HCT116 (cell line): Measurements from ENCODE around the gene SLX9. TPM values are rescaled to one million over a fixed set of nuclear protein-coding genes. Genes with fewer than 3 reads are reported as not detected.

Experiments used
- ATAC-seq: fragments of 200-7000 bp; cut with Tn5 transposase; 2 replicates; pipeline ENCODE4 v1.9.1; 2020; ENCODE audit warnings: mild to moderate bottlenecking, moderate library complexity
- BruUV-seq: library from RNA; stranded (reverse); fragments of 400-500 nt; replicated peaks from 2 replicates; lab custom pipeline; 2021; lab: Mats Ljungman, UMichigan
- CTCF ChIA-PET: fragments of 300-600 bp; sonication (Branson Sonifier 250); formaldehyde crosslinking; loops from one replicate; lab custom pipeline; 2021; ENCODE audit warnings: antibody characterized with exemption; lab: Charles Lee
- POLR2A ChIA-PET: fragments of 300-600, 350-600 bp; sonication (Branson Sonifier 250); formaldehyde crosslinking; loops from one replicate; lab custom pipeline; 2021; ENCODE audit warnings: antibody characterized with exemption; lab: Charles Lee
- RAD21 ChIA-PET, 2 experiments: fragments of 300-600 bp; sonication (Branson Sonifier 250); formaldehyde crosslinking; loops; one replicate each; lab custom pipeline; 2023; ENCODE audit warnings: low total read pairs in 2 of 2; ENCODE audit not compliant: uncharacterized antibody in 2 of 2, unreplicated experiment in 2 of 2, low non-redundant PET in 1 of 2; lab: Charles Lee
- DNase-seq: peaks from one replicate; pipeline ENCODE4 v3.0.0-alpha.2; 2010; ENCODE audit warnings: low read depth, low spot score
- H2AFZ ChIP-seq: fragments of 200-600 bp; shearing (Covaris generic), sonication (generic); 2 replicates; pipeline ENCODE4 v1.6.1; 2017; ENCODE audit warnings: low read depth, mixed run types, mixed read lengths, antibody characterized with exemption, low read length; ENCODE audit not compliant: poor library complexity, severe bottlenecking
- H3K27ac ChIP-seq: 2 replicates; pipeline ENCODE4 v1.5.1; 2012; ENCODE audit warnings: low read depth, low read length
- H3K27me3 ChIP-seq: fragments of 200-600 bp; sonication (generic); 2 replicates; pipeline ENCODE4 v1.6.1; 2016; ENCODE audit warnings: mixed run types, low read length, mixed read lengths; ENCODE audit not compliant: insufficient read depth
- H3K36me3 ChIP-seq, 2 experiments: fragments of 200-500 bp in 1 of 2; fragments of 200-600 bp in 1 of 2; sonication (Bioruptor generic) in 1 of 2; sonication (generic) in 1 of 2; 2 replicates each; pipeline versions ENCODE4 v1.5.1 to v1.6.1; 2014 to 2016; ENCODE audit warnings: low read length in 2 of 2, inconsistent platforms in 1 of 2, mixed read lengths in 1 of 2, mixed run types in 1 of 2; ENCODE audit not compliant: insufficient read depth in 2 of 2, control insufficient read depth in 1 of 2
- H3K4me1 ChIP-seq, 2 experiments: fragments of 200-600 bp in 1 of 2; sonication (generic) in 1 of 2; 2 replicates each; pipeline versions ENCODE4 v1.5.1 to v1.6.1; 2012 to 2017; ENCODE audit warnings: low read length in 2 of 2, inconsistent platforms in 1 of 2, mild to moderate bottlenecking in 1 of 2, mixed read lengths in 1 of 2, mixed run types in 1 of 2, moderate library complexity in 1 of 2; ENCODE audit not compliant: insufficient read depth in 2 of 2, control insufficient read depth in 1 of 2
- H3K4me2 ChIP-seq: fragments of 200-600 bp; sonication (generic); 2 replicates; pipeline ENCODE4 v1.6.1; 2017; ENCODE audit warnings: mixed run types, low read length, mixed read lengths
- H3K4me3 ChIP-seq, 2 experiments: fragments of 200-600 bp in 1 of 2; sonication (generic) in 1 of 2; replicated peaks in 1 of 2; 2 replicates each; pipeline ENCODE4 v1.5.1; 2011 to 2016; ENCODE audit warnings: low read length in 2 of 2, control low read depth in 1 of 2, low read depth in 1 of 2, mild to moderate bottlenecking in 1 of 2, mixed read lengths in 1 of 2, mixed run types in 1 of 2
- H3K79me2 ChIP-seq: fragments of 200-600 bp; sonication (generic); 2 replicates; pipeline ENCODE4 v1.6.1; 2017; ENCODE audit warnings: mild to moderate bottlenecking, mixed run types, low read length, moderate library complexity, mixed read lengths; ENCODE audit not compliant: insufficient read depth
- H3K9ac ChIP-seq: fragments of 200-600 bp; sonication (generic); 2 replicates; pipeline ENCODE4 v1.6.1; 2016; ENCODE audit warnings: low read length, mixed read lengths
- H3K9me2 ChIP-seq: fragments of 200-600 bp; sonication (generic), shearing (Covaris generic); 2 replicates; pipeline ENCODE4 v1.6.1; 2017; ENCODE audit warnings: mixed run types, mild to moderate bottlenecking, moderate library complexity; ENCODE audit not compliant: insufficient read depth
- H3K9me3 ChIP-seq, 2 experiments: fragments of 200-500 bp in 1 of 2; fragments of 200-600 bp in 1 of 2; sonication (Bioruptor generic) in 1 of 2; sonication (generic) in 1 of 2; 2 replicates each; pipeline ENCODE4 v1.6.1; 2014 to 2017; ENCODE audit warnings: low read length in 2 of 2, mixed read lengths in 2 of 2, inconsistent platforms in 1 of 2, low read depth in 1 of 2, mild to moderate bottlenecking in 1 of 2, mixed run types in 1 of 2, moderate library complexity in 1 of 2; ENCODE audit not compliant: control insufficient read depth in 1 of 2, insufficient read depth in 1 of 2
- H4K20me1 ChIP-seq: fragments of 200-600 bp; sonication (generic), shearing (Covaris generic); 2 replicates; pipeline ENCODE4 v1.6.1; 2017; ENCODE audit warnings: mixed run types, mild to moderate bottlenecking, moderate library complexity; ENCODE audit not compliant: insufficient read depth
- CBX3 ChIP-seq: IDR thresholded peaks from 2 replicates; pipeline ENCODE4 v1.6.1; 2012; ENCODE audit warnings: low read depth
- CEBPB ChIP-seq: IDR thresholded peaks from 2 replicates; pipeline ENCODE4 v1.6.1; 2012; ENCODE audit warnings: low read depth
- EGR1 ChIP-seq: IDR thresholded peaks from 2 replicates; pipeline ENCODE4 v1.6.1; 2012; ENCODE audit warnings: low read depth
- EZH2 ChIP-seq: fragments of 200-600 bp; sonication (generic); IDR thresholded peaks from 2 replicates; pipeline ENCODE4 v1.6.1; 2017; ENCODE audit warnings: antibody characterized with exemption, mixed run types
- EZH2phosphoT487 ChIP-seq: fragments of 200-600 bp; IDR thresholded peaks from 2 replicates; pipeline ENCODE4 v1.6.1; 2018; ENCODE audit warnings: antibody characterized with exemption, borderline replicate concordance
- FOSL1 ChIP-seq: IDR thresholded peaks from 2 replicates; pipeline ENCODE4 v1.6.1; 2012; ENCODE audit warnings: low read depth
- JUND ChIP-seq: IDR thresholded peaks from 2 replicates; pipeline ENCODE4 v1.6.1; 2012
- POLR2A ChIP-seq: IDR thresholded peaks from 2 replicates; pipeline ENCODE4 v1.7.0; 2011; ENCODE audit warnings: borderline replicate concordance; ENCODE audit not compliant: insufficient read depth, insufficient read length; ENCODE audit errors: extremely low read depth
- RAD21 ChIP-seq: IDR thresholded peaks from 2 replicates; pipeline ENCODE4 v1.6.1; 2012; ENCODE audit warnings: low read depth, mild to moderate bottlenecking
- SIN3A ChIP-seq: IDR thresholded peaks from 2 replicates; pipeline ENCODE4 v1.6.1; 2012; ENCODE audit warnings: low read depth
- SP1 ChIP-seq: IDR thresholded peaks from 2 replicates; pipeline ENCODE4 v1.6.1; 2012; ENCODE audit warnings: low read depth
- SRF ChIP-seq: IDR thresholded peaks from 2 replicates; pipeline ENCODE4 v1.6.1; 2012; ENCODE audit warnings: low read depth
- TCF7L2 ChIP-seq: IDR thresholded peaks from 2 replicates; pipeline ENCODE4 v1.7.0; 2011; ENCODE audit warnings: borderline replicate concordance, inconsistent platforms; ENCODE audit not compliant: insufficient read depth, insufficient read length; ENCODE audit errors: extremely low read depth
- YY1 ChIP-seq: IDR thresholded peaks from 2 replicates; pipeline ENCODE4 v1.6.1; 2011; ENCODE audit warnings: low read length, low read depth, moderate library complexity, mild to moderate bottlenecking; ENCODE audit not compliant: insufficient replicate concordance; ENCODE audit errors: extremely low read depth
- ZFX ChIP-seq: fragments of 450-650 bp; IDR thresholded peaks from 2 replicates; pipeline ENCODE4 v1.6.1; 2017
- ZNF274 ChIP-seq: fragments of 200-500 bp; sonication (Bioruptor generic); IDR thresholded peaks from 2 replicates; pipeline ENCODE4 v1.6.1; 2014; ENCODE audit warnings: mild to moderate bottlenecking, low read depth, low read length, inconsistent platforms
- intact Hi-C: fragments of 100-400 bp; cut with micrococcal nuclease; formaldehyde crosslinking; loops from 2 replicates; pipeline ENCODE4 v1.10.0; 2022
- total RNA-seq: library from RNA; stranded (reverse); gene quantifications from one replicate; pipeline ENCODE4 v1.2.1, GENCODE V29; 2021; ENCODE audit not compliant: unreplicated experiment
- TF ChIP-seq, protein P1 (sequence below): IDR thresholded peaks from 2 replicates; pipeline ENCODE4 v1.6.1; 2012; ENCODE audit warnings: low read depth
- TF ChIP-seq, protein P2 (sequence below): IDR thresholded peaks from 2 replicates; pipeline ENCODE4 v1.6.1; 2012
- TF ChIP-seq, protein P3 (sequence below), 3 experiments: fragments of 200-600 bp in 1 of 3; sonication (generic) in 1 of 3; IDR thresholded peaks in 2 of 3; conservative IDR thresholded peaks in 1 of 3; 2 replicates each; pipeline ENCODE4 v1.5.1; 2012 to 2017; ENCODE audit warnings: low read depth in 2 of 3, low read length in 2 of 3, antibody characterized with exemption in 1 of 3, borderline replicate concordance in 1 of 3, control low read depth in 1 of 3, mild to moderate bottlenecking in 1 of 3, mixed read lengths in 1 of 3, mixed run types in 1 of 3, moderate library complexity in 1 of 3; ENCODE audit not compliant: insufficient read depth in 1 of 3
- TF ChIP-seq, protein P4 (sequence below): IDR thresholded peaks from 2 replicates; pipeline ENCODE4 v1.6.1; 2011; ENCODE audit warnings: mild to moderate bottlenecking, low read length, moderate library complexity; ENCODE audit not compliant: insufficient replicate concordance; ENCODE audit errors: extremely low read depth

SLX9 gene
- total RNA-seq, 1 experiment from 2014 or later, result 61.9 TPM

DNA sequence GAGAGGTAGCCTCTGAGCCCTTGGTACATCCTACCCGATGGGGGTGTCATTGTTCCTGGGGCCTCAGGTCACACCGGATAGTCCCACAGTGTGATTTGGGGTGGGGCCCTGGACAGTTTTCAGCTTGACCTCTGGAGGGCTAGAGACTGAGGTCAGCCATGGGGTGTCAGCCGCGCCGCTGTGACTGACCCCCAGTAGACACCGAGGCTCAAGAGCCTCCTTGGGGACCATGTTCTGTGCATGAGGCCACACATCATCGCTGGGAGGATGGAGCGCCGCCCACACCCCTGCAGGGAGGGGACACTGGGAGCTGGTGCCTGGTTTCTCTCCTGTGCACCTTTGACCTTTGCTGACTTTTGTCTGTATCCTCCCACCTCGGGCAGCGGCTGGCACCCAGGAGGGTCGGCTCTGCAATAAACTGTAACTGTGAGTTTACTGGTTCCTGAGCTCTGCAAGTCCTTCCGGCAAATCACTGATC lies 41.8 kb upstream of the SLX9 start:
- intact Hi-C loops, result no loop called here
- Histone ChIP-seq H2AFZ (no peak overlapping the region), H3K27me3 (no peaks in the 10 kb centered on the region), H3K4me3 (no peak overlapping the region), H3K27ac (no peak overlapping the region), H3K4me1 (no peaks in the 10 kb centered on the region; a peak in 1 of 4 replicates), H3K4me2 (no peak overlapping the region), H3K36me3 (no peaks in the 10 kb centered on the region), H4K20me1 (no peaks in the 10 kb centered on the region), H3K79me2 (no peaks in the 10 kb centered on the region), H3K9me2 (no peaks in the 10 kb centered on the region), H3K9ac (no peak overlapping the region), H3K9me3 (peaks cover 0 to 4% of the 10 kb centered on the region in 2 experiments; a peak in 1 of 4 replicates)
- BruUV-seq, result no TSS peak
- TF ChIP-seq YY1, result no peak
- TF ChIP-seq ZFX, result no peak
- no peak for TF ChIP-seq ZNF274
- TF ChIP-seq, protein P1, sequence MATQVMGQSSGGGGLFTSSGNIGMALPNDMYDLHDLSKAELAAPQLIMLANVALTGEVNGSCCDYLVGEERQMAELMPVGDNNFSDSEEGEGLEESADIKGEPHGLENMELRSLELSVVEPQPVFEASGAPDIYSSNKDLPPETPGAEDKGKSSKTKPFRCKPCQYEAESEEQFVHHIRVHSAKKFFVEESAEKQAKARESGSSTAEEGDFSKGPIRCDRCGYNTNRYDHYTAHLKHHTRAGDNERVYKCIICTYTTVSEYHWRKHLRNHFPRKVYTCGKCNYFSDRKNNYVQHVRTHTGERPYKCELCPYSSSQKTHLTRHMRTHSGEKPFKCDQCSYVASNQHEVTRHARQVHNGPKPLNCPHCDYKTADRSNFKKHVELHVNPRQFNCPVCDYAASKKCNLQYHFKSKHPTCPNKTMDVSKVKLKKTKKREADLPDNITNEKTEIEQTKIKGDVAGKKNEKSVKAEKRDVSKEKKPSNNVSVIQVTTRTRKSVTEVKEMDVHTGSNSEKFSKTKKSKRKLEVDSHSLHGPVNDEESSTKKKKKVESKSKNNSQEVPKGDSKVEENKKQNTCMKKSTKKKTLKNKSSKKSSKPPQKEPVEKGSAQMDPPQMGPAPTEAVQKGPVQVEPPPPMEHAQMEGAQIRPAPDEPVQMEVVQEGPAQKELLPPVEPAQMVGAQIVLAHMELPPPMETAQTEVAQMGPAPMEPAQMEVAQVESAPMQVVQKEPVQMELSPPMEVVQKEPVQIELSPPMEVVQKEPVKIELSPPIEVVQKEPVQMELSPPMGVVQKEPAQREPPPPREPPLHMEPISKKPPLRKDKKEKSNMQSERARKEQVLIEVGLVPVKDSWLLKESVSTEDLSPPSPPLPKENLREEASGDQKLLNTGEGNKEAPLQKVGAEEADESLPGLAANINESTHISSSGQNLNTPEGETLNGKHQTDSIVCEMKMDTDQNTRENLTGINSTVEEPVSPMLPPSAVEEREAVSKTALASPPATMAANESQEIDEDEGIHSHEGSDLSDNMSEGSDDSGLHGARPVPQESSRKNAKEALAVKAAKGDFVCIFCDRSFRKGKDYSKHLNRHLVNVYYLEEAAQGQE, result no peak
- TF ChIP-seq EZH2, result no peak
- TF ChIP-seq CEBPB, result no peak
- no peak for TF ChIP-seq POLR2A
- no peak for TF ChIP-seq FOSL1
- TF ChIP-seq, protein P2, sequence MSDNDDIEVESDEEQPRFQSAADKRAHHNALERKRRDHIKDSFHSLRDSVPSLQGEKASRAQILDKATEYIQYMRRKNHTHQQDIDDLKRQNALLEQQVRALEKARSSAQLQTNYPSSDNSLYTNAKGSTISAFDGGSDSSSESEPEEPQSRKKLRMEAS, result no peak
- TF ChIP-seq SP1, result no peak
- TF ChIP-seq, protein P3, sequence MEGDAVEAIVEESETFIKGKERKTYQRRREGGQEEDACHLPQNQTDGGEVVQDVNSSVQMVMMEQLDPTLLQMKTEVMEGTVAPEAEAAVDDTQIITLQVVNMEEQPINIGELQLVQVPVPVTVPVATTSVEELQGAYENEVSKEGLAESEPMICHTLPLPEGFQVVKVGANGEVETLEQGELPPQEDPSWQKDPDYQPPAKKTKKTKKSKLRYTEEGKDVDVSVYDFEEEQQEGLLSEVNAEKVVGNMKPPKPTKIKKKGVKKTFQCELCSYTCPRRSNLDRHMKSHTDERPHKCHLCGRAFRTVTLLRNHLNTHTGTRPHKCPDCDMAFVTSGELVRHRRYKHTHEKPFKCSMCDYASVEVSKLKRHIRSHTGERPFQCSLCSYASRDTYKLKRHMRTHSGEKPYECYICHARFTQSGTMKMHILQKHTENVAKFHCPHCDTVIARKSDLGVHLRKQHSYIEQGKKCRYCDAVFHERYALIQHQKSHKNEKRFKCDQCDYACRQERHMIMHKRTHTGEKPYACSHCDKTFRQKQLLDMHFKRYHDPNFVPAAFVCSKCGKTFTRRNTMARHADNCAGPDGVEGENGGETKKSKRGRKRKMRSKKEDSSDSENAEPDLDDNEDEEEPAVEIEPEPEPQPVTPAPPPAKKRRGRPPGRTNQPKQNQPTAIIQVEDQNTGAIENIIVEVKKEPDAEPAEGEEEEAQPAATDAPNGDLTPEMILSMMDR (IDR thresholded peaks at IDR 0.05 in 2 of 3, conservative IDR thresholded peaks at IDR 0.05 in 1 of 3; ENCODE audit: borderline replicate concordance in 1 of 3, insufficient read depth in 1 of 3, low read depth in 2 of 3, low read length in 2 of 3), result no peak
- TF ChIP-seq CBX3, result no peak
- no peak for TF ChIP-seq RAD21
- no peak for TF ChIP-seq EZH2phosphoT487
- TF ChIP-seq, protein P4, sequence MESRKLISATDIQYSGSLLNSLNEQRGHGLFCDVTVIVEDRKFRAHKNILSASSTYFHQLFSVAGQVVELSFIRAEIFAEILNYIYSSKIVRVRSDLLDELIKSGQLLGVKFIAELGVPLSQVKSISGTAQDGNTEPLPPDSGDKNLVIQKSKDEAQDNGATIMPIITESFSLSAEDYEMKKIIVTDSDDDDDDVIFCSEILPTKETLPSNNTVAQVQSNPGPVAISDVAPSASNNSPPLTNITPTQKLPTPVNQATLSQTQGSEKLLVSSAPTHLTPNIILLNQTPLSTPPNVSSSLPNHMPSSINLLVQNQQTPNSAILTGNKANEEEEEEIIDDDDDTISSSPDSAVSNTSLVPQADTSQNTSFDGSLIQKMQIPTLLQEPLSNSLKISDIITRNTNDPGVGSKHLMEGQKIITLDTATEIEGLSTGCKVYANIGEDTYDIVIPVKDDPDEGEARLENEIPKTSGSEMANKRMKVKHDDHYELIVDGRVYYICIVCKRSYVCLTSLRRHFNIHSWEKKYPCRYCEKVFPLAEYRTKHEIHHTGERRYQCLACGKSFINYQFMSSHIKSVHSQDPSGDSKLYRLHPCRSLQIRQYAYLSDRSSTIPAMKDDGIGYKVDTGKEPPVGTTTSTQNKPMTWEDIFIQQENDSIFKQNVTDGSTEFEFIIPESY, result no peak
- no peak for TF ChIP-seq TCF7L2
- no peak for TF ChIP-seq SRF
- TF ChIP-seq EGR1, result no peak
- TF ChIP-seq JUND, result no peak
- no peak for TF ChIP-seq SIN3A
- ChIA-PET POLR2A (no interaction called here), RAD21 (no interaction called here), CTCF (no interaction called here)
- ATAC-seq (no peak), DNase-seq (no peak)
